ENCODE results near the gene PRR29.
"Not testable (repeated sequence)": the region's sequence is repeated elsewhere in the genome, so short reads cannot be mapped to it uniquely, and the experiment has no call there.

The PRR29 gene

GRCh38 chr17:63975541-63976092 is 22.5 kb upstream of the PRR29 start:
- no peak for DNase-seq

- no peak for DNase-seq
Measured at GRCh38 chr17:63976702-63977101, 21.4 kb upstream of the PRR29 start.

- no peak for DNase-seq
Measured at GRCh38 chr17:63978272-63979200, 19.6 kb upstream of the PRR29 start.

GRCh38 chr17:63982641-63983040 is 15.5 kb upstream of the PRR29 start:
- DNase-seq: not testable (repeated sequence)

- no peak for DNase-seq
Measured at GRCh38 chr17:63983320-63983719, 14.8 kb upstream of the PRR29 start.

GRCh38 chr17:63984236-63984635 is 13.9 kb upstream of the PRR29 start:
- DNase-seq: no peak

GRCh38 chr17:63984651-63985386 is 13.3 kb upstream of the PRR29 start:
- peak; percentile 84 for DNase-seq

- no peak for DNase-seq
Measured at GRCh38 chr17:63985387-63986140, 12.6 kb upstream of the PRR29 start.

- no peak for DNase-seq
Measured at GRCh38 chr17:63986821-63987220, 11.3 kb upstream of the PRR29 start.

GRCh38 chr17:63987221-63988126 is 10.7 kb upstream of the PRR29 start:
- no peak for DNase-seq

- DNase-seq: no peak
Measured at GRCh38 chr17:63988127-63988478, 10.0 kb upstream of the PRR29 start.

GRCh38 chr17:63988741-63989621 is 9.2 kb upstream of the PRR29 start:
- DNase-seq: no peak

GRCh38 chr17:63989622-63990345 is 8.4 kb upstream of the PRR29 start:
- no peak for DNase-seq

- no peak for DNase-seq
Measured at GRCh38 chr17:63991611-63992010, 6.5 kb upstream of the PRR29 start.

GRCh38 chr17:63993368-63993985 is 4.7 kb upstream of the PRR29 start:
- DNase-seq: no peak

GRCh38 chr17:63995626-63996025 is 2.5 kb upstream of the PRR29 start:
- no peak for DNase-seq

GRCh38 chr17:63996430-63997182 is 1.5 kb upstream of the PRR29 start:
- DNase-seq: no peak

- DNase-seq: no peak
Measured at GRCh38 chr17:63997341-63998048, 656 bp upstream of the PRR29 start.
